HCT116 (cell line): ENCODE measurements around the gene ZNF462. TPM values are rescaled to one million over a fixed set of nuclear protein-coding genes. Genes with fewer than 3 reads are reported as not detected.

ENCODE experiments used
- ATAC-seq: fragments of 200-7000 bp; cut with Tn5 transposase; 2 replicates; pipeline ENCODE4 v1.9.1; 2020; ENCODE audit warnings: mild to moderate bottlenecking, moderate library complexity
- BruUV-seq: library from RNA; stranded (reverse); fragments of 400-500 nt; replicated peaks from 2 replicates; lab custom pipeline; 2021; lab: Mats Ljungman, UMichigan
- CTCF ChIA-PET: fragments of 300-600 bp; sonication (Branson Sonifier 250); formaldehyde crosslinking; loops from one replicate; lab custom pipeline; 2021; ENCODE audit warnings: antibody characterized with exemption; lab: Charles Lee
- POLR2A ChIA-PET: fragments of 300-600, 350-600 bp; sonication (Branson Sonifier 250); formaldehyde crosslinking; loops from one replicate; lab custom pipeline; 2021; ENCODE audit warnings: antibody characterized with exemption; lab: Charles Lee
- RAD21 ChIA-PET, 2 experiments: fragments of 300-600 bp; sonication (Branson Sonifier 250); formaldehyde crosslinking; loops; one replicate each; lab custom pipeline; 2023; ENCODE audit warnings: low total read pairs in 2 of 2; ENCODE audit not compliant: uncharacterized antibody in 2 of 2, unreplicated experiment in 2 of 2, low non-redundant PET in 1 of 2; lab: Charles Lee
- DNase-seq: peaks from one replicate; pipeline ENCODE4 v3.0.0-alpha.2; 2010; ENCODE audit warnings: low read depth, low spot score
- H2AFZ ChIP-seq: fragments of 200-600 bp; shearing (Covaris generic), sonication (generic); 2 replicates; pipeline ENCODE4 v1.6.1; 2017; ENCODE audit warnings: low read depth, mixed run types, mixed read lengths, antibody characterized with exemption, low read length; ENCODE audit not compliant: poor library complexity, severe bottlenecking
- H3K27ac ChIP-seq: 2 replicates; pipeline ENCODE4 v1.5.1; 2012; ENCODE audit warnings: low read depth, low read length
- H3K27me3 ChIP-seq: fragments of 200-600 bp; sonication (generic); 2 replicates; pipeline ENCODE4 v1.6.1; 2016; ENCODE audit warnings: mixed run types, low read length, mixed read lengths; ENCODE audit not compliant: insufficient read depth
- H3K36me3 ChIP-seq, 2 experiments: fragments of 200-500 bp in 1 of 2; fragments of 200-600 bp in 1 of 2; sonication (Bioruptor generic) in 1 of 2; sonication (generic) in 1 of 2; 2 replicates each; pipeline versions ENCODE4 v1.5.1 to v1.6.1; 2014 to 2016; ENCODE audit warnings: low read length in 2 of 2, inconsistent platforms in 1 of 2, mixed read lengths in 1 of 2, mixed run types in 1 of 2; ENCODE audit not compliant: insufficient read depth in 2 of 2, control insufficient read depth in 1 of 2
- H3K4me1 ChIP-seq, 2 experiments: fragments of 200-600 bp in 1 of 2; sonication (generic) in 1 of 2; 2 replicates each; pipeline versions ENCODE4 v1.5.1 to v1.6.1; 2012 to 2017; ENCODE audit warnings: low read length in 2 of 2, inconsistent platforms in 1 of 2, mild to moderate bottlenecking in 1 of 2, mixed read lengths in 1 of 2, mixed run types in 1 of 2, moderate library complexity in 1 of 2; ENCODE audit not compliant: insufficient read depth in 2 of 2, control insufficient read depth in 1 of 2
- H3K4me2 ChIP-seq: fragments of 200-600 bp; sonication (generic); 2 replicates; pipeline ENCODE4 v1.6.1; 2017; ENCODE audit warnings: mixed run types, low read length, mixed read lengths
- H3K4me3 ChIP-seq, 2 experiments: fragments of 200-600 bp in 1 of 2; sonication (generic) in 1 of 2; replicated peaks in 1 of 2; 2 replicates each; pipeline ENCODE4 v1.5.1; 2011 to 2016; ENCODE audit warnings: low read length in 2 of 2, control low read depth in 1 of 2, low read depth in 1 of 2, mild to moderate bottlenecking in 1 of 2, mixed read lengths in 1 of 2, mixed run types in 1 of 2
- H3K79me2 ChIP-seq: fragments of 200-600 bp; sonication (generic); 2 replicates; pipeline ENCODE4 v1.6.1; 2017; ENCODE audit warnings: mild to moderate bottlenecking, mixed run types, low read length, moderate library complexity, mixed read lengths; ENCODE audit not compliant: insufficient read depth
- H3K9ac ChIP-seq: fragments of 200-600 bp; sonication (generic); 2 replicates; pipeline ENCODE4 v1.6.1; 2016; ENCODE audit warnings: low read length, mixed read lengths
- H3K9me2 ChIP-seq: fragments of 200-600 bp; sonication (generic), shearing (Covaris generic); 2 replicates; pipeline ENCODE4 v1.6.1; 2017; ENCODE audit warnings: mixed run types, mild to moderate bottlenecking, moderate library complexity; ENCODE audit not compliant: insufficient read depth
- H3K9me3 ChIP-seq, 2 experiments: fragments of 200-500 bp in 1 of 2; fragments of 200-600 bp in 1 of 2; sonication (Bioruptor generic) in 1 of 2; sonication (generic) in 1 of 2; 2 replicates each; pipeline ENCODE4 v1.6.1; 2014 to 2017; ENCODE audit warnings: low read length in 2 of 2, mixed read lengths in 2 of 2, inconsistent platforms in 1 of 2, low read depth in 1 of 2, mild to moderate bottlenecking in 1 of 2, mixed run types in 1 of 2, moderate library complexity in 1 of 2; ENCODE audit not compliant: control insufficient read depth in 1 of 2, insufficient read depth in 1 of 2
- H4K20me1 ChIP-seq: fragments of 200-600 bp; sonication (generic), shearing (Covaris generic); 2 replicates; pipeline ENCODE4 v1.6.1; 2017; ENCODE audit warnings: mixed run types, mild to moderate bottlenecking, moderate library complexity; ENCODE audit not compliant: insufficient read depth
- CBX3 ChIP-seq: IDR thresholded peaks from 2 replicates; pipeline ENCODE4 v1.6.1; 2012; ENCODE audit warnings: low read depth
- CTCF ChIP-seq, 3 experiments: fragments of 200-600 bp in 1 of 3; sonication (generic) in 1 of 3; IDR thresholded peaks in 2 of 3; conservative IDR thresholded peaks in 1 of 3; 2 replicates each; pipeline ENCODE4 v1.5.1; 2012 to 2017; ENCODE audit warnings: low read depth in 2 of 3, low read length in 2 of 3, antibody characterized with exemption in 1 of 3, borderline replicate concordance in 1 of 3, control low read depth in 1 of 3, mild to moderate bottlenecking in 1 of 3, mixed read lengths in 1 of 3, mixed run types in 1 of 3, moderate library complexity in 1 of 3; ENCODE audit not compliant: insufficient read depth in 1 of 3
- ELF1 ChIP-seq: IDR thresholded peaks from 2 replicates; pipeline ENCODE4 v1.6.1; 2012; ENCODE audit warnings: low read depth, borderline replicate concordance
- EZH2 ChIP-seq: fragments of 200-600 bp; sonication (generic); IDR thresholded peaks from 2 replicates; pipeline ENCODE4 v1.6.1; 2017; ENCODE audit warnings: antibody characterized with exemption, mixed run types
- EZH2phosphoT487 ChIP-seq: fragments of 200-600 bp; IDR thresholded peaks from 2 replicates; pipeline ENCODE4 v1.6.1; 2018; ENCODE audit warnings: antibody characterized with exemption, borderline replicate concordance
- FOSL1 ChIP-seq: IDR thresholded peaks from 2 replicates; pipeline ENCODE4 v1.6.1; 2012; ENCODE audit warnings: low read depth
- JUND ChIP-seq: IDR thresholded peaks from 2 replicates; pipeline ENCODE4 v1.6.1; 2012
- POLR2A ChIP-seq: IDR thresholded peaks from 2 replicates; pipeline ENCODE4 v1.7.0; 2011; ENCODE audit warnings: borderline replicate concordance; ENCODE audit not compliant: insufficient read depth, insufficient read length; ENCODE audit errors: extremely low read depth
- POLR2AphosphoS5 ChIP-seq: IDR thresholded peaks from 2 replicates; pipeline ENCODE4 v1.6.1; 2011; ENCODE audit warnings: mild to moderate bottlenecking, low read depth, low read length, moderate library complexity
- RAD21 ChIP-seq: IDR thresholded peaks from 2 replicates; pipeline ENCODE4 v1.6.1; 2012; ENCODE audit warnings: low read depth, mild to moderate bottlenecking
- REST ChIP-seq: IDR thresholded peaks from 2 replicates; pipeline ENCODE4 v1.6.1; 2012; ENCODE audit warnings: low read depth
- SIN3A ChIP-seq: IDR thresholded peaks from 2 replicates; pipeline ENCODE4 v1.6.1; 2012; ENCODE audit warnings: low read depth
- TCF7L2 ChIP-seq: IDR thresholded peaks from 2 replicates; pipeline ENCODE4 v1.7.0; 2011; ENCODE audit warnings: borderline replicate concordance, inconsistent platforms; ENCODE audit not compliant: insufficient read depth, insufficient read length; ENCODE audit errors: extremely low read depth
- YY1 ChIP-seq: IDR thresholded peaks from 2 replicates; pipeline ENCODE4 v1.6.1; 2011; ENCODE audit warnings: low read length, low read depth, moderate library complexity, mild to moderate bottlenecking; ENCODE audit not compliant: insufficient replicate concordance; ENCODE audit errors: extremely low read depth
- ZBTB33 ChIP-seq: IDR thresholded peaks from 2 replicates; pipeline ENCODE4 v1.6.1; 2011; ENCODE audit warnings: mild to moderate bottlenecking, low read length, moderate library complexity; ENCODE audit not compliant: insufficient replicate concordance; ENCODE audit errors: extremely low read depth
- ZNF274 ChIP-seq: fragments of 200-500 bp; sonication (Bioruptor generic); IDR thresholded peaks from 2 replicates; pipeline ENCODE4 v1.6.1; 2014; ENCODE audit warnings: mild to moderate bottlenecking, low read depth, low read length, inconsistent platforms
- intact Hi-C: fragments of 100-400 bp; cut with micrococcal nuclease; formaldehyde crosslinking; loops from 2 replicates; pipeline ENCODE4 v1.10.0; 2022
- total RNA-seq: library from RNA; stranded (reverse); gene quantifications from one replicate; pipeline ENCODE4 v1.2.1, GENCODE V29; 2021; ENCODE audit not compliant: unreplicated experiment

Gene ZNF462
- total RNA-seq, 1 experiment from 2014 or later, result 18.1 TPM

GRCh38 chr9:107049046-107049802 lies 186.3 kb downstream of the ZNF462 start:
- no peak overlapping the region for H3K9ac ChIP-seq
- intact Hi-C loops, result loop anchor here (10.0 kb wide), 1 partner anchor 764 kb away; no protein-coding TSS in a partner anchor
- no peak for DNase-seq
- no peak overlapping the region for H2AFZ ChIP-seq
- H3K36me3 ChIP-seq, result no peaks in the 10 kb centered on the region
- no peaks in the 10 kb centered on the region for H3K4me1 ChIP-seq
- no TSS peak for BruUV-seq
- CTCF ChIA-PET, result no interaction called here
- H3K9me3 ChIP-seq, result no peaks in the 10 kb centered on the region
- TF ChIP-seq POLR2AphosphoS5, result no peak
- TF ChIP-seq YY1, result no peak
- no peak for TF ChIP-seq TCF7L2
- TF ChIP-seq FOSL1, result no peak
- TF ChIP-seq CTCF (IDR thresholded peaks at IDR 0.05 in 2 of 3, conservative IDR thresholded peaks at IDR 0.05 in 1 of 3; ENCODE audit: borderline replicate concordance in 1 of 3, insufficient read depth in 1 of 3, low read depth in 2 of 3, low read length in 2 of 3), result no peak
- TF ChIP-seq EZH2, result no peak
- TF ChIP-seq EZH2phosphoT487, result no peak
- TF ChIP-seq CBX3, result no peak
- no peak for TF ChIP-seq POLR2A
- TF ChIP-seq ELF1, result no peak
- TF ChIP-seq JUND, result no peak
- TF ChIP-seq ZNF274, result no peak
- TF ChIP-seq ZBTB33, result no peak
- TF ChIP-seq RAD21, result no peak
- TF ChIP-seq REST, result no peak
- TF ChIP-seq SIN3A, result no peak
- TF ChIP-seq, all 23 proteins: peak for 0
- ATAC-seq, result no peak
- no peaks in the 10 kb centered on the region for H3K79me2 ChIP-seq
- ChIA-PET POLR2A (no interaction called here), RAD21 (no interaction called here)
- H3K4me3 ChIP-seq, result no peak overlapping the region
- H3K4me2 ChIP-seq, result no peak overlapping the region
- H3K27me3 ChIP-seq, result no peaks in the 10 kb centered on the region
- no peaks in the 10 kb centered on the region for H4K20me1 ChIP-seq
- H3K27ac ChIP-seq, result no peak overlapping the region
- no peaks in the 10 kb centered on the region for H3K9me2 ChIP-seq
